K562 (cell line): ENCODE data around the gene CACNG6. TPM values are rescaled to one million over a fixed set of nuclear protein-coding genes. Genes with fewer than 3 reads are reported as not detected.

Experiments used
- ATAC-seq: fragments of 200-7000 bp; cut with Tn5 transposase; 3 replicates; pipeline ENCODE4 v1.9.1; 2020; ENCODE audit warnings: moderate library complexity
- Bru-seq: library from RNA; stranded (reverse); fragments of 400-500 nt; gene quantifications from one replicate; lab custom pipeline; 2021; lab: Mats Ljungman, UMichigan
- BruChase-seq, 2 experiments: library from RNA; stranded (reverse); fragments of 400-500 nt; gene quantifications; one replicate each; lab custom pipeline; 2021; lab: Mats Ljungman, UMichigan
- BruUV-seq: library from RNA; stranded (reverse); fragments of 400-500 nt; replicated peaks from 2 replicates; lab custom pipeline; 2021; lab: Mats Ljungman, UMichigan
- CTCF ChIA-PET: fragments of 300-600 bp; formaldehyde crosslinking; extraction: SDS; loops from one replicate; lab custom pipeline; 2021; ENCODE audit warnings: low intra/inter-chr PET ratio; lab: Yijun Ruan, JAX
- POLR2A ChIA-PET: fragments of 300-600, 350-650 bp; sonication (Branson Sonifier 250); formaldehyde crosslinking; extraction: SDS; loops from one replicate; lab custom pipeline; 2021; ENCODE audit warnings: antibody characterized with exemption, inconsistent platforms; lab: Yijun Ruan, JAX
- DNase-seq, 4 experiments: peaks; one replicate each; pipeline versions ENCODE4 v3.0.0 to v3.0.0-alpha.2; 2011 to 2018; ENCODE audit warnings: low spot score in 3 of 4, mixed read lengths in 3 of 4; ENCODE audit errors: extremely low read depth in 1 of 4
- FAIRE-seq: peaks from 2 replicates; lab custom pipeline; 2011; peaks lifted over from hg19 to GRCh38; lab: Jason Lieb, UNC
- H2AFZ ChIP-seq: 2 replicates; pipeline ENCODE4 v1.6.0; 2011; ENCODE audit warnings: low read depth, low read length, control low read depth, inconsistent platforms
- H3K27ac ChIP-seq: fragments of 200-600 bp; 3 replicates; pipeline ENCODE4 v1.8.0; 2011; ENCODE audit warnings: low read depth, mild to moderate bottlenecking, control low read depth, inconsistent platforms, low read length, moderate library complexity, mixed read lengths; ENCODE audit errors: extremely low read depth
- H3K27me3 ChIP-seq, 2 experiments: fragments of 300-600 bp in 1 of 2; 2 replicates in 1 of 2; 3 replicates in 1 of 2; pipeline versions ENCODE4 v1.6.0 to v1.8.0; 2011; ENCODE audit warnings: inconsistent platforms in 2 of 2, low read length in 2 of 2, mild to moderate bottlenecking in 1 of 2, mixed read lengths in 1 of 2, moderate library complexity in 1 of 2; ENCODE audit not compliant: control insufficient read depth in 2 of 2, insufficient read depth in 2 of 2
- H3K36me3 ChIP-seq: fragments of 300-600 bp; 3 replicates; pipeline ENCODE4 v1.8.0; 2011; ENCODE audit warnings: mild to moderate bottlenecking, low read length, inconsistent platforms; ENCODE audit not compliant: control insufficient read depth, insufficient read depth
- H3K4me1 ChIP-seq, 2 experiments: fragments of 200-600 bp in 1 of 2; replicated peaks in 1 of 2; 2 replicates in 1 of 2; 3 replicates in 1 of 2; pipeline versions ENCODE4 v1.5.1 to v1.8.0; 2011; ENCODE audit warnings: inconsistent platforms in 2 of 2, low read length in 2 of 2, mild to moderate bottlenecking in 1 of 2, mixed read lengths in 1 of 2, moderate library complexity in 1 of 2; ENCODE audit not compliant: control insufficient read depth in 2 of 2, insufficient read depth in 2 of 2
- H3K4me2 ChIP-seq: 2 replicates; pipeline ENCODE4 v1.6.1; 2011; ENCODE audit warnings: low read length, control low read depth, inconsistent platforms, mixed read lengths; ENCODE audit not compliant: insufficient read depth
- H3K4me3 ChIP-seq: fragments of 200-600 bp; sonication (generic), shearing (Covaris generic); 2 replicates; pipeline ENCODE4 v1.5.1; 2016; ENCODE audit warnings: control low read depth, inconsistent platforms
- H3K79me2 ChIP-seq: fragments of 200-600 bp; 3 replicates; pipeline ENCODE4 v1.8.0; 2011; ENCODE audit warnings: low read length, inconsistent platforms; ENCODE audit not compliant: control insufficient read depth, insufficient read depth
- H3K9ac ChIP-seq, 2 experiments: 2 replicates each; pipeline versions ENCODE4 v1.6.0 to v1.6.1; 2011; ENCODE audit warnings: low read depth in 2 of 2, low read length in 2 of 2, control low read depth in 1 of 2, inconsistent platforms in 1 of 2, mild to moderate bottlenecking in 1 of 2, mixed read lengths in 1 of 2; ENCODE audit not compliant: insufficient read depth in 1 of 2
- H3K9me1 ChIP-seq: one replicate; pipeline ENCODE4 v1.6.0; 2011; ENCODE audit warnings: inconsistent platforms, mild to moderate bottlenecking, low read length, moderate library complexity; ENCODE audit not compliant: control insufficient read depth, insufficient read depth
- H3K9me3 ChIP-seq: replicated peaks from 2 replicates; pipeline ENCODE4 v1.5.1; 2011; ENCODE audit warnings: low read depth, low read length, inconsistent platforms; ENCODE audit not compliant: control insufficient read depth, insufficient read depth
- H4K20me1 ChIP-seq: replicated peaks from 2 replicates; pipeline ENCODE4 v1.6.1; 2011; ENCODE audit warnings: low read length, inconsistent platforms, mixed read lengths; ENCODE audit not compliant: control insufficient read depth, insufficient read depth
- RFX1 ChIP-seq: fragments of 450-650 bp; IDR thresholded peaks from 2 replicates; pipeline ENCODE4 v1.6.1; 2016; ENCODE audit warnings: mild to moderate bottlenecking, moderate library complexity
- ZNF197 ChIP-seq: fragments of 200-800 bp; sonication (Bioruptor generic); IDR thresholded peaks from 2 replicates; pipeline ENCODE4 v1.6.1; 2016; ENCODE audit warnings: low read depth, missing genetic modification characterization, missing compliant biosample characterization
- WGBS: fragments of 100-300 bp; shearing (Covaris generic); methylation state at CpG from one replicate; pipeline ENCODE4 v1.1.6; 2016; ENCODE audit warnings: low coverage, mixed read lengths; ENCODE audit not compliant: insufficient coverage; ENCODE audit errors: missing lambda C conversion rate; 5-methylcytosine and 5-hydroxymethylcytosine counted together
- in situ Hi-C: fragments of 300-500 bp; cut with MboI; formaldehyde crosslinking; loops from 4 replicates; pipeline ENCODE4 v1.15.0; 2018; ENCODE audit warnings: inconsistent platforms, mixed read lengths
- intact Hi-C: fragments of 100-400 bp; cut with micrococcal nuclease; formaldehyde crosslinking; loops from 2 replicates; pipeline ENCODE4 v1.14.2; 2022
- long read RNA-seq, 3 experiments: library from polyadenylated mRNA in 2 of 3; library from RNA in 1 of 3; unstranded in 2 of 3; stranded (forward) in 1 of 3; transcript quantifications; one replicate each; pipeline ENCODE4 v2.0.0, GENCODE V29; 2019 to 2022
- polyA minus RNA-seq, 3 experiments: library from RNA; depleted of rRNA, polyadenylated mRNA; stranded (reverse); fragments of >200 nt; gene quantifications; 2 replicates each; pipeline ENCODE4 v1.2.3, GENCODE V29; 2011
- polyA plus RNA-seq, 8 experiments: library from polyadenylated mRNA; depleted of rRNA in 4 of 8; stranded (reverse) in 5 of 8; unstranded in 3 of 8; fragments of >200 nt; fragmentation: Nextera tagmentation in 2 of 8; fragmentation: Illumina TruSeq in 1 of 8; extraction: Ambion mirVana in 2 of 8; extraction: Trizol in 1 of 8; gene quantifications; 2 replicates each; pipeline versions ENCODE4 v1.2.1 to v1.2.3, GENCODE V29; 2011 to 2014; ENCODE audit warnings: inconsistent platforms in 1 of 8, missing spikeins in 1 of 8
- total RNA-seq, 7 experiments: library from RNA; depleted of rRNA in 6 of 7; stranded (reverse); fragments of >200 nt in 6 of 7; fragmentation: Illumina TruSeq in 2 of 7; extraction: Trizol in 2 of 7; gene quantifications; 2 replicates each; pipeline versions ENCODE4 v1.2.1 to v1.2.3, GENCODE V29; 2011 to 2021; ENCODE audit warnings: low replicate concordance in 1 of 7

CACNG6 gene
- not detected in 2 replicates for total RNA-seq (2011; cell fraction: chromatin; rRNA removed; ENCODE audit: low replicate concordance)
- not detected in 2 replicates for total RNA-seq (2011; cell fraction: nucleolus; rRNA removed)
- total RNA-seq (2011; cell fraction: nucleoplasm; rRNA removed), result not detected in 2 replicates
- total RNA-seq (2014; rRNA removed), result not detected in 2 replicates
- total RNA-seq (2014; rRNA removed; fragmentation: Illumina TruSeq; extraction: Trizol), result not detected in 2 replicates
- not detected in 2 replicates for total RNA-seq (2015; rRNA removed; fragmentation: Illumina TruSeq; extraction: Trizol)
- not detected in 2 replicates for total RNA-seq (2021)
- not detected in 2 replicates for polyA plus RNA-seq (2011; rRNA removed)
- polyA plus RNA-seq (2011; cell fraction: cytosol; rRNA removed), result not detected in 2 replicates
- polyA plus RNA-seq (2011; cell fraction: nucleus; rRNA removed), result not detected in 2 replicates
- polyA plus RNA-seq (2012), result not detected in 2 replicates
- not detected in 2 replicates for polyA plus RNA-seq (2014; fragmentation: Illumina TruSeq; extraction: Trizol)
- not detected for polyA plus RNA-seq (2014; fragmentation: Nextera tagmentation; extraction: Ambion mirVana)
- not detected in 2 replicates for polyA plus RNA-seq (2014; rRNA removed)
- polyA minus RNA-seq (2011; rRNA and poly(A)+ RNA removed), result not detected in 2 replicates
- not detected in 2 replicates for polyA minus RNA-seq (2011; cell fraction: cytosol; rRNA and poly(A)+ RNA removed)
- polyA minus RNA-seq (2011; cell fraction: nucleus; rRNA and poly(A)+ RNA removed), result not detected in 2 replicates
- Bru-seq, nascent RNA, result not detected
- not detected for BruChase-seq, experiment 1, labeled RNA remaining after a 2-hour chase
- BruChase-seq, experiment 2, labeled RNA remaining after a 6-hour chase, result percentile 5 among the genes with signal in this experiment
- long read RNA-seq, experiment 1, result 0 reads
- long read RNA-seq, experiment 2, result 0 reads
- long read RNA-seq, experiment 3, result 0 reads

GRCh38 chr19:53991224-53992113 lies at the start of gene CACNG6:
TSS of gene CACNG6 (plus strand) at chr19:53991637. CDS start at chr19:53992878, 1,241 bp downstream.
- POLR2A ChIA-PET, result no interaction called here
- BruUV-seq, result no TSS peak
- Histone ChIP-seq H3K9me1 (no peaks in the 10 kb centered on the region), H3K27ac (no peak within 1 kb of the TSS), H3K4me2 (no peak within 1 kb of the TSS), H3K9ac (no peak within 1 kb of the TSS), H2AFZ (no peak within 1 kb of the TSS), H3K27me3 (peaks cover 11 to 42% of the 10 kb centered on the region in 2 experiments), H3K36me3 (no peaks in the 10 kb centered on the region), H3K79me2 (no peaks in the 10 kb centered on the region), H3K4me1 (peaks cover 0 to 8% of the 10 kb centered on the region in 2 experiments; a peak in 2 of 5 replicates), H4K20me1 (no peaks in the 10 kb centered on the region; the same call in 1 of the 2 replicates), H3K4me3 (no peak within 1 kb of the TSS), H3K9me3 (no peaks in the 10 kb centered on the region)
- intact Hi-C loops (no loop called here), in situ Hi-C loops (no loop called here)
- peak in 1 of 4 experiments; percentile 20 for DNase-seq
- TF ChIP-seq RFX1 (peak; percentile 26; the same call in 1 of the 2 replicates), ZNF197 (CRISPR knock-in tag) (no peak)
- FAIRE-seq, result no peak
- CTCF ChIA-PET, result no interaction called here
- no peak for ATAC-seq
- WGBS, result 3% methylated on average over 23 of the region's 66 CpGs
